Peyer's patch (tissue), 4 donors: ENCODE measurements around the gene TSPEAR. TPM values are rescaled to one million over a fixed set of nuclear protein-coding genes. Genes with fewer than 3 reads are reported as not detected.
"Not testable (repeated sequence)": the region's sequence is repeated elsewhere in the genome, so short reads cannot be mapped to it uniquely, and the experiment has no call there.

ENCODE experiments used
- DNase-seq, 3 donors: peaks; one replicate each; pipeline ENCODE4 v3.0.0-alpha.2; 2017 to 2019
- H3K27ac ChIP-seq, 4 donors: fragments of 200-600 bp; sonication (generic); one replicate each; pipeline ENCODE4 v1.5.1; 2016 to 2019
- H3K27me3 ChIP-seq, 2 donors: fragments of 200-600 bp; sonication (generic); one replicate each; pipeline ENCODE4 v1.5.1; 2019
- H3K36me3 ChIP-seq, 3 donors: fragments of 200-600 bp; sonication (generic); one replicate each; pipeline ENCODE4 v1.5.1; 2016 to 2019
- H3K4me1 ChIP-seq, 4 donors: fragments of 200-600 bp; sonication (generic); one replicate each; pipeline ENCODE4 v1.5.1; 2016 to 2019
- H3K4me3 ChIP-seq, 4 donors: fragments of 200-600 bp; sonication (generic); 1 replicate in 3 of 4; 2 replicates in 1 of 4; pipeline ENCODE4 v1.5.1; 2016 to 2019; ENCODE audit warnings: mild to moderate bottlenecking in 1 of 4
- H3K9me3 ChIP-seq, 4 donors: fragments of 200-600 bp; sonication (generic); one replicate each; pipeline ENCODE4 v1.5.1; 2016 to 2019; ENCODE audit warnings: mild to moderate bottlenecking in 1 of 4
- POLR2A ChIP-seq, 2 donors: fragments of 450-650 bp; IDR thresholded peaks; one replicate each; pipeline ENCODE4 v1.5.1; 2017; ENCODE audit warnings: antibody characterized with exemption in 2 of 2, mild to moderate bottlenecking in 2 of 2, moderate library complexity in 2 of 2
- total RNA-seq, 4 donors: library from RNA; depleted of rRNA; stranded (reverse); fragments of >200 nt; gene quantifications; one replicate each; pipeline ENCODE4 v1.1.0, GENCODE V29; 2016
- TF ChIP-seq, protein P1 (sequence below), 6 experiments: fragments of 450-650 bp in 4 of 6; fragments of 200-600 bp in 2 of 6; sonication (generic) in 1 of 6; IDR thresholded peaks; one replicate each; pipeline ENCODE4 v1.5.1; 2017 to 2019; ENCODE audit warnings: antibody characterized with exemption in 6 of 6, mild to moderate bottlenecking in 3 of 6, moderate library complexity in 1 of 6

The TSPEAR gene
- total RNA-seq, 4 donors from 2014 or later, result 0.47 TPM; not detected in 3

DNA sequence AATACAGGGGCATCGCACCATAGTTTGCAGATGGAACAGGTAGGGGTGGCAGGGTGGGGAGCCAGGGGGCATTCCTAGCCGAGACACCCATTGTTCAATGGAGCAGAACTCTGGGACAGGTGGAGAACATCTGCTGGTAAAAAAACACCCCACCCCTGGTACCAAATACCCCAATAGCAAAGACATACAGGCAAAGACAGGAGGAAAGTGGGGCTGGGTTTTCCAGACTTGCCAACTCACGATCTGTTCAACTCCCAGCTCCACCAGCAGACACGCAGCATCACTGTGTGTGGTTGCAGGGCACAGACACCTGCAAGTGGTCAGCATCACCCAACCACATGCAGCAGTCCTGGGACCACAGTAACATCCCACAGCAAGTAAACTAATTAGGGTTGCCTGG, 99.8 kb downstream of the TSPEAR start:
- H3K36me3 ChIP-seq, result no peaks in the 10 kb centered on the region
- DNase-seq, result no peak
- no peak overlapping the region for H3K27ac ChIP-seq
- H3K27me3 ChIP-seq, result no peaks in the 10 kb centered on the region
- H3K9me3 ChIP-seq, result peaks cover 0 to 16% (median 0%) of the 10 kb centered on the region in 4 donors
- H3K4me1 ChIP-seq, result no peaks in the 10 kb centered on the region
- TF ChIP-seq POLR2A (IDR thresholded peaks at IDR 0.05), result no peak
- TF ChIP-seq, protein P1, sequence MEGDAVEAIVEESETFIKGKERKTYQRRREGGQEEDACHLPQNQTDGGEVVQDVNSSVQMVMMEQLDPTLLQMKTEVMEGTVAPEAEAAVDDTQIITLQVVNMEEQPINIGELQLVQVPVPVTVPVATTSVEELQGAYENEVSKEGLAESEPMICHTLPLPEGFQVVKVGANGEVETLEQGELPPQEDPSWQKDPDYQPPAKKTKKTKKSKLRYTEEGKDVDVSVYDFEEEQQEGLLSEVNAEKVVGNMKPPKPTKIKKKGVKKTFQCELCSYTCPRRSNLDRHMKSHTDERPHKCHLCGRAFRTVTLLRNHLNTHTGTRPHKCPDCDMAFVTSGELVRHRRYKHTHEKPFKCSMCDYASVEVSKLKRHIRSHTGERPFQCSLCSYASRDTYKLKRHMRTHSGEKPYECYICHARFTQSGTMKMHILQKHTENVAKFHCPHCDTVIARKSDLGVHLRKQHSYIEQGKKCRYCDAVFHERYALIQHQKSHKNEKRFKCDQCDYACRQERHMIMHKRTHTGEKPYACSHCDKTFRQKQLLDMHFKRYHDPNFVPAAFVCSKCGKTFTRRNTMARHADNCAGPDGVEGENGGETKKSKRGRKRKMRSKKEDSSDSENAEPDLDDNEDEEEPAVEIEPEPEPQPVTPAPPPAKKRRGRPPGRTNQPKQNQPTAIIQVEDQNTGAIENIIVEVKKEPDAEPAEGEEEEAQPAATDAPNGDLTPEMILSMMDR (IDR thresholded peaks at IDR 0.05), result no peak
- no peak overlapping the region for H3K4me3 ChIP-seq

DNA sequence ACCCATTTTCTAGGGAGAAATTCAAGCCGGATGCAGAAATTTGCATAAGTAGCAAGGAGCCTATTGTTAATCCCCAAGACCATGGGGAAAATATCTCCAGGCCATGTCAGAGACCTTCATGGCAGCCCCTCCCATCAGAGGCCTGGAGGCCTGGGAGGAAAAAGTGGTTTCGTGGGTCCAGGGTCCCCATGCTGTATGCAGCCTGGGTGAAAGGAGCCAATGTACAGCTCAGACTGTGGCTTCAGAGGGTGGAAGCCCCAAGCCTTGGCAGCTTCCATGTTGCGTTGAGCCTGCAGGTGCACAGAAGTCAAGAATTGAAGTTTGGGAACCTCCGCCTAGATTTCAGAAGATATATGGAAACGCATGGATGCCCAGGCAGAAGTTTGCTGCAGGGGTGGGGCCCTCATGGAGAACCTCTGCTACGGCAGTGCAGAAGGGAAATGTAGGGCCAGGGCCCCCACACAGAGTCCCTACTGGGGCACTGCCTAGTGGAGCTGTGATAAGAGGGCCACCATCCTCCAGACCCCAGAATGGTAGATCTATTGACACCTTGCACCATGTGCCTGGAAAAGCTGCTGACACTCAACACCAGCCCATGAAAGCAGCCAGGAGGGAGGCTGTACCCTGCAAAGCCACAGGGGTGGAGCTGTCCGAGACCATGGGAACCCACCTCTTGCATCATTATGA, 101.1 kb downstream of the TSPEAR start:
- not testable (repeated sequence) for H3K4me3 ChIP-seq, H3K27me3 ChIP-seq, H3K27ac ChIP-seq, H3K4me1 ChIP-seq, H3K36me3 ChIP-seq, DNase-seq
- peaks cover 0 to 16% (median 0%) of the 10 kb centered on the region in 4 donors for H3K9me3 ChIP-seq

DNA sequence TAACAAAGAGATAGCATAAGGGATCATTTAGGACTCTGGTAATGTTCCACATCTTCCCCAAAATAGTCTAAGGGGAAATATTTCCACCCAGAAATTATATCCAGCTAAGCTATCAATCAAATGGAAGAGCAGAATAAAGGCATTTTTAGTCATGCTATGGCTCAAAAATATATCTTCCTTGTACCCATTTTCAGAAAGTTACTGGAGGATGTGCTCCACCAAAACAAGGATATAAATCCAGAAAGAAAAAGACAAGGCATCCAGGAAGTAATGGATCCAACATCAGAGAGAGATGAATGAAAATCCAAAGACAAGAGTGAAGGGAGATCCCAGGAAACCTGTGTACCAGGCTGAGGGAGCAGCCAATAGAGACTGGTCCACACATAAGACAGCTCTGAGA, 102.2 kb downstream of the TSPEAR start:
- TF ChIP-seq, protein P1 (IDR thresholded peaks at IDR 0.05), result no peak
- TF ChIP-seq POLR2A (IDR thresholded peaks at IDR 0.05), result no peak
- H3K36me3 ChIP-seq, result no peaks in the 10 kb centered on the region
- peaks cover 0 to 16% (median 0%) of the 10 kb centered on the region in 4 donors for H3K9me3 ChIP-seq
- no peak overlapping the region for H3K27ac ChIP-seq
- no peak overlapping the region for H3K4me3 ChIP-seq
- no peak for DNase-seq
- H3K27me3 ChIP-seq, result no peaks in the 10 kb centered on the region
- no peaks in the 10 kb centered on the region for H3K4me1 ChIP-seq

GRCh38 chr21:44606495-44606894, 104.9 kb downstream of the TSPEAR start:
- no peak for TF ChIP-seq POLR2A (IDR thresholded peaks at IDR 0.05)
- no peak overlapping the region for H3K27ac ChIP-seq
- H3K4me1 ChIP-seq, result no peaks in the 10 kb centered on the region
- no peak for DNase-seq
- no peaks in the 10 kb centered on the region for H3K27me3 ChIP-seq
- H3K36me3 ChIP-seq, result no peaks in the 10 kb centered on the region
- H3K9me3 ChIP-seq, result peaks cover 0 to 12% (median 0%) of the 10 kb centered on the region in 4 donors
- H3K4me3 ChIP-seq, result no peak overlapping the region

GRCh38 chr21:44603911-44604310, 107.5 kb downstream of the TSPEAR start:
- H3K36me3 ChIP-seq, result no peaks in the 10 kb centered on the region
- H3K27ac ChIP-seq, result no peak overlapping the region
- peaks cover 0 to 4% (median 0%) of the 10 kb centered on the region in 4 donors for H3K9me3 ChIP-seq
- DNase-seq, result no peak
- H3K4me3 ChIP-seq, result no peak overlapping the region
- no peak for TF ChIP-seq POLR2A (IDR thresholded peaks at IDR 0.05)
- TF ChIP-seq, protein P1 (IDR thresholded peaks at IDR 0.05), result no peak
- no peaks in the 10 kb centered on the region for H3K4me1 ChIP-seq
- H3K27me3 ChIP-seq, result no peaks in the 10 kb centered on the region

GRCh38 chr21:44603109-44603875, 108.1 kb downstream of the TSPEAR start:
- H3K27ac ChIP-seq, result no peak overlapping the region
- H3K4me3 ChIP-seq, result no peak overlapping the region
- no peaks in the 10 kb centered on the region for H3K36me3 ChIP-seq
- peaks cover 0 to 4% (median 0%) of the 10 kb centered on the region in 4 donors for H3K9me3 ChIP-seq
- H3K4me1 ChIP-seq, result no peaks in the 10 kb centered on the region
- TF ChIP-seq, protein P1 (IDR thresholded peaks at IDR 0.05), result no peak
- TF ChIP-seq POLR2A (IDR thresholded peaks at IDR 0.05), result no peak
- H3K27me3 ChIP-seq, result no peaks in the 10 kb centered on the region
- DNase-seq, result no peak
